ENCODE results near the gene KRT16. TPM values are rescaled to one million over a fixed set of nuclear protein-coding genes. Genes with fewer than 3 reads are reported as not detected.

Gene KRT16
- total RNA-seq, 1 experiment from 2014 or later: 109 TPM

GRCh38 chr17:41657936-41658335 lies 45.4 kb upstream of the KRT16 start:
- Mint-ChIP-seq H3K27me3 (ENCODE audit: insufficient read depth, unreplicated experiment) (no peaks in the 10 kb centered on the region), H3K36me3 (ENCODE audit: insufficient read depth, unreplicated experiment) (peaks cover 6% of the 10 kb centered on the region), H3K4me3 (ENCODE audit: unreplicated experiment) (no peak overlapping the region), H3K9me3 (ENCODE audit: unreplicated experiment) (no peaks in the 10 kb centered on the region), H3K27ac (ENCODE audit: low read depth, unreplicated experiment) (no peak overlapping the region), H3K4me1 (ENCODE audit: insufficient read depth, unreplicated experiment) (peaks cover 56% of the 10 kb centered on the region)
- no peak for TF ChIP-seq CTCF (IDR thresholded peaks at IDR 0.05; ENCODE audit: unreplicated experiment)
- CTCF ChIA-PET: interaction anchor here (1.1 to 3.0 kb wide), 3 partner anchors 9 to 109 kb away, joined by 4 to 31 read pairs (median 17); no protein-coding TSS in a partner anchor
- POLR2A ChIA-PET: interaction anchor here (0.6 to 14.1 kb wide), 9 partner anchors 9 to 836 kb away, joined by 3 to 366 read pairs (median 5); partner anchors contain the start of genes EIF1, KRT10 and KRT17
- no peak for DNase-seq (ENCODE audit: unreplicated experiment)
- BruUV-seq (replicated peaks): no TSS peak
- intact Hi-C loops (cut with micrococcal nuclease): no loop called here

GRCh38 chr17:41657176-41657754 lies 44.7 kb upstream of the KRT16 start:
- ChIA-PET POLR2A (interaction anchor here (1.0 to 14.1 kb wide), 10 partner anchors 8 to 835 kb away, joined by 3 to 366 read pairs (median 6); partner anchors contain the start of genes EIF1, KRT10 and KRT17), CTCF (interaction anchor here (0.6 to 18.9 kb wide), 5 partner anchors 8 to 1669 kb away, joined by 3 to 566 read pairs (median 17); no protein-coding TSS in a partner anchor)
- no peaks in the 10 kb centered on the region for H3K9me3 Mint-ChIP-seq (ENCODE audit: unreplicated experiment)
- no TSS peak for BruUV-seq (replicated peaks)
- H3K27ac Mint-ChIP-seq (ENCODE audit: low read depth, unreplicated experiment): no peak overlapping the region
- intact Hi-C loops (cut with micrococcal nuclease): no loop called here
- H3K4me3 Mint-ChIP-seq (ENCODE audit: unreplicated experiment): no peak overlapping the region
- H3K27me3 Mint-ChIP-seq (ENCODE audit: insufficient read depth, unreplicated experiment): no peaks in the 10 kb centered on the region
- H3K4me1 Mint-ChIP-seq (ENCODE audit: insufficient read depth, unreplicated experiment): peaks cover 57% of the 10 kb centered on the region
- no peak for DNase-seq (ENCODE audit: unreplicated experiment)
- no peak for TF ChIP-seq CTCF (IDR thresholded peaks at IDR 0.05; ENCODE audit: unreplicated experiment)
- H3K36me3 Mint-ChIP-seq (ENCODE audit: insufficient read depth, unreplicated experiment): peaks cover 6% of the 10 kb centered on the region

- peaks cover 6% of the 10 kb centered on the region for H3K36me3 Mint-ChIP-seq (ENCODE audit: insufficient read depth, unreplicated experiment)
Observed at GRCh38 chr17:41656249-41657023, 43.9 kb upstream of the KRT16 start.

More at GRCh38 chr17:41656249-41657023, 43.9 kb upstream of the KRT16 start:
- DNase-seq (ENCODE audit: unreplicated experiment): no peak
- no peak for TF ChIP-seq CTCF (IDR thresholded peaks at IDR 0.05; ENCODE audit: unreplicated experiment)
- H3K27me3 Mint-ChIP-seq (ENCODE audit: insufficient read depth, unreplicated experiment): no peaks in the 10 kb centered on the region
- CTCF ChIA-PET: interaction anchor here (0.7 to 18.9 kb wide), 5 partner anchors 8 to 279 kb away, joined by 3 to 566 read pairs (median 11); no protein-coding TSS in a partner anchor
- H3K9me3 Mint-ChIP-seq (ENCODE audit: unreplicated experiment): no peaks in the 10 kb centered on the region
- no TSS peak for BruUV-seq (replicated peaks)
- peak overlapping the region; percentile 69 for H3K4me3 Mint-ChIP-seq (ENCODE audit: unreplicated experiment)
- intact Hi-C loops (cut with micrococcal nuclease): no loop called here
- no peak overlapping the region for H3K27ac Mint-ChIP-seq (ENCODE audit: low read depth, unreplicated experiment)
- peaks cover 65% of the 10 kb centered on the region for H3K4me1 Mint-ChIP-seq (ENCODE audit: insufficient read depth, unreplicated experiment)
- POLR2A ChIA-PET: interaction anchor here (0.7 to 14.1 kb wide), 24 partner anchors 9 to 844 kb away, joined by 3 to 366 read pairs (median 4); partner anchors contain the start of genes EIF1, KRT15 and KRT17
